ENCODE data around the gene IGDCC3.

IGDCC3 gene

GRCh38 chr15:65333148-65333820 is 44.5 kb downstream of the IGDCC3 start:
- DNase-seq (ENCODE audit: low read depth): peak; percentile 18
- TF ChIP-seq CTCF (IDR thresholded peaks at IDR 0.05; ENCODE audit: insufficient read depth, low read depth, low read length, missing control alignments): no peak
- H3K4me3 ChIP-seq (ENCODE audit: low read length): no peak overlapping the region

- no peak for TF ChIP-seq CTCF (IDR thresholded peaks at IDR 0.05; ENCODE audit: insufficient read depth, low read depth, low read length, missing control alignments)
- no peak for DNase-seq (ENCODE audit: low read depth)
- no peak overlapping the region for H3K4me3 ChIP-seq (ENCODE audit: low read length)
These were observed 45.2 kb downstream of the IGDCC3 start for GRCh38 chr15:65332391-65333147.

GRCh38 chr15:65331811-65332210 is 46.0 kb downstream of the IGDCC3 start:
- DNase-seq (ENCODE audit: low read depth): no peak
- no peak for TF ChIP-seq CTCF (IDR thresholded peaks at IDR 0.05; ENCODE audit: insufficient read depth, low read depth, low read length, missing control alignments)
- no peak overlapping the region for H3K4me3 ChIP-seq (ENCODE audit: low read length)

- TF ChIP-seq CTCF (IDR thresholded peaks at IDR 0.05; ENCODE audit: insufficient read depth, low read depth, low read length, missing control alignments): no peak
- no peak for DNase-seq (ENCODE audit: low read depth)
- no peak overlapping the region for H3K4me3 ChIP-seq (ENCODE audit: low read length)
These were observed 46.7 kb downstream of the IGDCC3 start for GRCh38 chr15:65330934-65331645.

- no peak for DNase-seq (ENCODE audit: low read depth)
- TF ChIP-seq CTCF (IDR thresholded peaks at IDR 0.05; ENCODE audit: insufficient read depth, low read depth, low read length, missing control alignments): no peak
- no peak overlapping the region for H3K4me3 ChIP-seq (ENCODE audit: low read length)
These were observed 47.6 kb downstream of the IGDCC3 start for GRCh38 chr15:65329984-65330735.

DNA sequence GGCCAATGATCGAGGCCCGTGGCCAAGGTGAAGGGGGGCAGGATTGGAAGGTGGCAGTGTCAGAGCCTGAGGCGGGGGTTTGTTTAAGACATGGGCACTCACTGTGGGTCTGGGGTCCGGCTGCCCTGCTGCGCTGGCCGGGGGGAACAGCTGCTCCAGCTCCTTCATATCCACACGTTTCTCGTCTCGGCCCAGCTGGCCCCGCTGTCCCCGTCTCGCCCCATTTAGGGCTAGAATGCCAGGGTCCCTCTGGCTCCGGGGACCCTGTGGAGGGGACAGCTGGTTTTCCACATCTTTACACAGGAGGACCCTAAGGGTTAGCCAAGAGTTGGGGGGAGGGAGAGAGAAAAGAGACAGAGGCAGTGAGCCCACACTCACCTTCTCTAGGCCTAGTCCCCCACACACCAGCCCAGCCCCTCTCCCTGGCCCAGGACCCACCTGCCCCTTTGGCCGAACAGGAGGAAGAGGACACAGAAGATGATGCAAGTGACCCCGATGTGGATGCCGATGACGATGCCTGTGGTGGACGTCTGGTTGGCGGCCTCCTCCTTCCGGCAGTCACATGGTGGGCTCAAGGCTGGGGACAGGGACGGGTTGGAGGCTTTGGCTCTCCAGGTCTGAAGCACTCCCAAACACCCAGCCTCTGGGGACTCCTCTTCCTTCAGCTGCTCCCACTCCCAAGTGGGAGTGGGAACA is 48.4 kb downstream of the IGDCC3 start:
- TF ChIP-seq CTCF (IDR thresholded peaks at IDR 0.05; ENCODE audit: insufficient read depth, low read depth, low read length, missing control alignments): no peak

More for the DNA sequence above, 48.4 kb downstream of the IGDCC3 start:
- DNase-seq (ENCODE audit: low read depth): no peak
- no peak overlapping the region for H3K4me3 ChIP-seq (ENCODE audit: low read length)
